PC-3 (cell line): Measurements from ENCODE around the gene DNAH14. TPM values are rescaled to one million over a fixed set of nuclear protein-coding genes. Genes with fewer than 3 reads are reported as not detected.

Experiments
- ATAC-seq: fragments of 200-7000 bp; cut with Tn5 transposase; 2 replicates; pipeline ENCODE4 v1.9.1; 2020; ENCODE audit warnings: mild to moderate bottlenecking, moderate library complexity
- BruUV-seq: library from RNA; stranded (reverse); fragments of 400-500 nt; replicated peaks from 2 replicates; lab custom pipeline; 2021; lab: Mats Ljungman, UMichigan
- CTCF ChIA-PET: fragments of 300-600 bp; sonication (Branson Sonifier 250); formaldehyde crosslinking; loops from one replicate; lab custom pipeline; 2022; ENCODE audit warnings: antibody characterized with exemption; lab: Charles Lee
- POLR2A ChIA-PET: fragments of 300-600 bp; sonication (Branson Sonifier 250); formaldehyde crosslinking; loops from one replicate; lab custom pipeline; 2022; ENCODE audit warnings: antibody characterized with exemption; ENCODE audit not compliant: unreplicated experiment; lab: Charles Lee
- DNase-seq: peaks from one replicate; pipeline ENCODE4 v3.0.0-alpha.2; 2015
- H2AFZ ChIP-seq: fragments of 300-600 bp; sonication (generic); 2 replicates; pipeline ENCODE4 v1.6.0; 2016; ENCODE audit warnings: antibody characterized with exemption, low read length
- H3F3A ChIP-seq: fragments of 300-600 bp; sonication (generic); one replicate; pipeline ENCODE4 v1.6.0; 2017; ENCODE audit warnings: antibody characterized with exemption, low read length, control low read depth, mild to moderate bottlenecking; ENCODE audit not compliant: unreplicated experiment
- H3K27ac ChIP-seq: fragments of 300-600 bp; sonication (generic); 2 replicates; pipeline ENCODE4 v1.5.1; 2016; ENCODE audit warnings: mild to moderate bottlenecking, low read length
- H3K27me3 ChIP-seq: fragments of 300-600 bp; sonication (generic); 2 replicates; pipeline ENCODE4 v1.6.1; 2016; ENCODE audit warnings: low read length, mixed read lengths
- H3K36me3 ChIP-seq: fragments of 300-600 bp; sonication (generic); 2 replicates; pipeline ENCODE4 v1.6.1; 2016; ENCODE audit warnings: low read depth, mixed run types, low read length, mixed read lengths
- H3K4me1 ChIP-seq: fragments of 300-600 bp; sonication (generic); 2 replicates; pipeline ENCODE4 v1.5.1; 2016; ENCODE audit warnings: low read length; ENCODE audit not compliant: insufficient read depth
- H3K4me2 ChIP-seq: fragments of 300-600 bp; sonication (generic); 2 replicates; pipeline ENCODE4 v1.6.0; 2016; ENCODE audit warnings: low read length
- H3K4me3 ChIP-seq: fragments of 300-600 bp; sonication (generic); 2 replicates; pipeline ENCODE4 v1.5.1; 2016; ENCODE audit warnings: mild to moderate bottlenecking, low read length, mixed read lengths
- H3K79me2 ChIP-seq: fragments of 300-600 bp; sonication (generic); 2 replicates; pipeline ENCODE4 v1.6.1; 2017; ENCODE audit warnings: low read length, mixed read lengths
- H3K9ac ChIP-seq: fragments of 300-600 bp; sonication (generic); 2 replicates; pipeline ENCODE4 v1.6.0; 2016; ENCODE audit warnings: mild to moderate bottlenecking, low read length
- H3K9me2 ChIP-seq: fragments of 300-600 bp; sonication (generic); replicated peaks from 2 replicates; pipeline ENCODE4 v1.6.1; 2016; ENCODE audit warnings: mixed run types, low read length, mixed read lengths
- H3K9me3 ChIP-seq: fragments of 300-600 bp; sonication (generic); 2 replicates; pipeline ENCODE4 v1.6.1; 2016; ENCODE audit warnings: low read length, mixed read lengths
- H4K20me1 ChIP-seq: fragments of 300-600 bp; sonication (generic); 2 replicates; pipeline ENCODE4 v1.6.1; 2016; ENCODE audit warnings: low read length, mixed read lengths
- CTCF ChIP-seq: fragments of 300-600 bp; sonication (generic); conservative IDR thresholded peaks from 2 replicates; pipeline ENCODE4 v1.5.1; 2017; ENCODE audit warnings: antibody characterized with exemption, low read depth, mild to moderate bottlenecking, low read length
- EZH2 ChIP-seq: fragments of 300-600 bp; sonication (generic); IDR thresholded peaks from one replicate; pipeline ENCODE4 v1.6.1; 2017; ENCODE audit warnings: antibody characterized with exemption, mild to moderate bottlenecking, low read length; ENCODE audit not compliant: unreplicated experiment
- EZH2phosphoT487 ChIP-seq: fragments of 300-600 bp; sonication (generic); IDR thresholded peaks from 2 replicates; pipeline ENCODE4 v1.6.1; 2018; ENCODE audit warnings: mild to moderate bottlenecking, antibody characterized with exemption, low read length, borderline replicate concordance
- intact Hi-C: fragments of 100-400 bp; cut with micrococcal nuclease; formaldehyde crosslinking; loops from 2 replicates; pipeline ENCODE4 v1.9.0; 2023
- total RNA-seq: library from RNA; depleted of rRNA; stranded (reverse); fragments of >200 nt; gene quantifications from 2 replicates; pipeline ENCODE4 v1.2.3, GENCODE V29; 2014

The DNAH14 gene
- total RNA-seq, 1 experiment from 2014 or later: 42.8 TPM

GRCh38 chr1:224906340-224906739 lies 23.1 kb upstream of the DNAH14 start:
- peaks cover 46% of the 10 kb centered on the region for H3K27me3 ChIP-seq
- H3K9me3 ChIP-seq: 0 out of 2 replicates have a peak, but pooled peaks cover 4% of the 10 kb centered on the region
- ATAC-seq (no peak), DNase-seq (no peak)
- no peak overlapping the region for H3K4me3 ChIP-seq
- H3K4me2 ChIP-seq: no peak overlapping the region
- TF ChIP-seq CTCF (no peak), EZH2 (no peak), EZH2phosphoT487 (no peak)
- H4K20me1 ChIP-seq: no peaks in the 10 kb centered on the region
- H3K27ac ChIP-seq: no peak overlapping the region
- ChIA-PET CTCF (no interaction called here), POLR2A (no interaction called here)
- H2AFZ ChIP-seq: no peak overlapping the region
- H3K9ac ChIP-seq: no peak overlapping the region
- H3F3A ChIP-seq: no peaks in the 10 kb centered on the region
- no peaks in the 10 kb centered on the region; the same call in 1 of the 2 replicates for H3K36me3 ChIP-seq
- H3K4me1 ChIP-seq: no peaks in the 10 kb centered on the region
- no TSS peak for BruUV-seq
- no peaks in the 10 kb centered on the region for H3K9me2 ChIP-seq
- no peaks in the 10 kb centered on the region for H3K79me2 ChIP-seq
- intact Hi-C loops: no loop called here

- Histone ChIP-seq H4K20me1 (no peaks in the 10 kb centered on the region), H3K36me3 (no peaks in the 10 kb centered on the region; the same call in 1 of the 2 replicates), H3K4me3 (no peak overlapping the region), H2AFZ (no peak overlapping the region), H3K79me2 (no peaks in the 10 kb centered on the region), H3K27me3 (peaks cover 15% of the 10 kb centered on the region), H3K9me2 (no peaks in the 10 kb centered on the region), H3K4me1 (no peaks in the 10 kb centered on the region), H3F3A (no peaks in the 10 kb centered on the region), H3K9me3 (peaks cover 18% of the 10 kb centered on the region), H3K27ac (no peak overlapping the region), H3K4me2 (no peak overlapping the region), H3K9ac (no peak overlapping the region)
- no TSS peak for BruUV-seq
- intact Hi-C loops: no loop called here
- no peak for ATAC-seq
- DNase-seq: no peak
- POLR2A ChIA-PET: no interaction called here
- TF ChIP-seq EZH2 (no peak), EZH2phosphoT487 (no peak), CTCF (no peak)
- CTCF ChIA-PET: no interaction called here
Measured at GRCh38 chr1:224911217-224911616, 18.3 kb upstream of the DNAH14 start.

DNA sequence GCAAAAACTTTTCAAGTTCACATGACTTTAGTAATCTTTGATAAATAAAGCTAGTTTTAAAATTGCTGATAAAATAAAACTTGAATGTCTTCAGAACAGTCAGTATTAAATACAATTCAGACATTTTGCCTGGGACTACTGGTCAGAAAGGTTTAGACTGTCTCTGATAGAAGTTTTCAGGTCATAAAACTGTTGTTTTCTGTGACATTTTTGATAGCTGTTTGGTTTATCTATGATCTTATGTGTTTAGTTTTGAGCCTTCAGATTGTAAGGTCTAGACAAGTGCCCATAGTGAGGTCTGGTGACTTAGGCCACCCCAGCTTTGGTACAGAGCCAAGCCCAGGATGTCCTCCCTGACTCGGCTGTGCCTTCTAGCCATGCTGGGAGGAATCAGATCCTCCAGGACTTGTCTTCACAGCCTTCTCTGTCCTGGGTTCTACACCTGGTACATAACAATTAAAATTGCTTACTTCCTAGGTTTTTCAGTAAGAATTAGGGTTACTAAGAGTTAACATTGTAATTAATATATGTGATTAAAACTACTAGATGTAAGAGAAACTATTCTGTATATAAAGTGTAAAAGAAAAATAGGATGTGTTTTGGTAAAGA lies 15.1 kb upstream of the DNAH14 start:
- peaks cover 18% of the 10 kb centered on the region for H3K9me3 ChIP-seq
- H2AFZ ChIP-seq: no peak overlapping the region
- no peaks in the 10 kb centered on the region for H3K4me1 ChIP-seq
- BruUV-seq: no TSS peak
- ATAC-seq (no peak), DNase-seq (peak; percentile 7)
- POLR2A ChIA-PET: no interaction called here
- no peaks in the 10 kb centered on the region for H3K9me2 ChIP-seq
- H3F3A ChIP-seq: no peaks in the 10 kb centered on the region
- H3K27ac ChIP-seq: no peak overlapping the region
- CTCF ChIA-PET: interaction anchor here (1.2 kb wide), 1 partner anchor 8 kb away, joined by 5 read pairs; no protein-coding TSS in a partner anchor
- no peaks in the 10 kb centered on the region for H3K27me3 ChIP-seq
- H3K4me3 ChIP-seq: no peak overlapping the region
- no peaks in the 10 kb centered on the region for H4K20me1 ChIP-seq
- intact Hi-C loops: no loop called here
- TF ChIP-seq EZH2phosphoT487 (no peak), EZH2 (no peak), CTCF (no peak)
- H3K36me3 ChIP-seq: no peaks in the 10 kb centered on the region; the same call in 1 of the 2 replicates
- H3K4me2 ChIP-seq: no peak overlapping the region
- no peak overlapping the region for H3K9ac ChIP-seq
- no peaks in the 10 kb centered on the region for H3K79me2 ChIP-seq
